WI38 (cell line): ENCODE results near the gene ALPK1.

ENCODE experiments used
- H3K4me3 ChIP-seq: 2 replicates; pipeline ENCODE4 v1.5.1; 2011; ENCODE audit warnings: low read depth, mild to moderate bottlenecking, control low read depth, low read length
- CTCF ChIP-seq: IDR thresholded peaks from 2 replicates; pipeline ENCODE4 v1.5.1; 2012; ENCODE audit warnings: low read depth, mild to moderate bottlenecking, control low read depth, low read length

The ALPK1 gene

GRCh38 chr4:112357897-112358296 lies 60.7 kb downstream of the ALPK1 start:
- TF ChIP-seq CTCF, result no peak
- H3K4me3 ChIP-seq, result no peak overlapping the region

DNA sequence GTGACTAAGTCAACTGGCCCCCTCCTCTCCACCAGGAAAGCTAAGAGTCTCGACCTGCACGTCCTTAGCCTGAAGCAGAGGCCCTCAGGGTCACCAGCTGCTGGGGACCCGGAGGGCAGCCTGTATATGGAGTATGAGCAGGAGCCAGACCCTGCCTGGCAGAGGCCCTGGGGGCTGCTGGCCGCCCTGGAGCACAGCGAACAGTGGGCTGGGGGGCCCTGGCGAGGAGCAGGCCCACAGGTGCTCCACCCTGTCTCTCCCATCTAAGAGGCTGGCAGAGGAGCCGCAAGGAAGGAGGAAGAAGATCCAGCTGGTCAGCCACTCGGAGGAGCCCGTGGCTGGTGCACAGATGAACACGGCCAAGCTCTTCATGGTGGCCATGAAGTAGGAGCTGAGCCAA lies 61.2 kb downstream of the ALPK1 start:
- H3K4me3 ChIP-seq, result no peak overlapping the region
- TF ChIP-seq CTCF, result no peak

- TF ChIP-seq CTCF, result no peak
- no peak overlapping the region for H3K4me3 ChIP-seq
Measured at GRCh38 chr4:112358952-112359749, 62.0 kb downstream of the ALPK1 start.

- TF ChIP-seq CTCF, result no peak
- H3K4me3 ChIP-seq, result no peak overlapping the region
Measured at GRCh38 chr4:112361181-112361791, 64.1 kb downstream of the ALPK1 start.

DNA sequence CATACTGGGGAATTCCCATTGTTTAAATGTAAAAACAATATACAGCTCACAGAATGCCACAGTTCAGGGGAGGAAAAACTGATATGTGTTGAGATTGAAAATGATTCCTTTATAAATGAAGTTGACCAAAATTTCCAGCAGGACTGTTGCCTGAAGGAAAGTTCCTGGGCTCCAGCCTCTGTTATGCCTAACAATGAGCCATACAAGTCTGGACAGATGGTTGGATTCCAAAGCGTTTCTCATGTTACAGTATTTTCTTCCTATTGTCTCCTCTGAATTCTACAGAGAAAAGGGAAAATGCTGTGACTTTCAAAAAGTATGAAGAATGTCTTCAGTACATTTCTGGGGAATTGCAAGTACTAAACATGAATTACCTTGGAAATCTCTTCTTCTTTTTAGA lies 73.3 kb downstream of the ALPK1 start:
- TF ChIP-seq CTCF, result no peak
- no peak overlapping the region for H3K4me3 ChIP-seq

- no peak overlapping the region for H3K4me3 ChIP-seq
- TF ChIP-seq CTCF, result no peak
Measured at GRCh38 chr4:112371361-112371760, 74.2 kb downstream of the ALPK1 start.

GRCh38 chr4:112374850-112375249 lies 77.7 kb downstream of the ALPK1 start:
- TF ChIP-seq CTCF, result no peak
- no peak overlapping the region for H3K4me3 ChIP-seq
